GM13977 (cell line): ENCODE measurements around the gene STRA8.
A peak's percentile ranks its signal among the peaks of the same experiment; 100 is the strongest.
"Not testable (repeated sequence)": the region's sequence is repeated elsewhere in the genome, so short reads cannot be mapped to it uniquely, and the experiment has no call there.

Source experiments
- DNase-seq: peaks from one replicate; pipeline ENCODE4 v3.0.0; 2012; ENCODE audit warnings: low spot score
- CTCF ChIP-seq: IDR thresholded peaks from 2 replicates; pipeline ENCODE4 v1.5.1; 2012; ENCODE audit warnings: mild to moderate bottlenecking, control low read depth; ENCODE audit not compliant: insufficient read depth; ENCODE audit errors: extremely low read depth, missing control alignments
- in situ Hi-C: fragments of 300-500 bp; cut with MboI; formaldehyde crosslinking; loops from one replicate; pipeline ENCODE4 v1.12.0; 2022; ENCODE audit warnings: low sequenced_read_pairs, low pct_unique_long_range_greater_than_20kb, mixed read lengths, inconsistent platforms; ENCODE audit not compliant: unreplicated experiment

STRA8 gene

GRCh38 chr7:135215698-135216097 lies 17.9 kb upstream of the STRA8 start:
- in situ Hi-C loops: no loop called here
- no peak for DNase-seq
- no peak for TF ChIP-seq CTCF

- no peak for TF ChIP-seq CTCF
- in situ Hi-C loops: no loop called here
- DNase-seq: no peak
These were observed 15.8 kb upstream of the STRA8 start for GRCh38 chr7:135217645-135218509.

DNA sequence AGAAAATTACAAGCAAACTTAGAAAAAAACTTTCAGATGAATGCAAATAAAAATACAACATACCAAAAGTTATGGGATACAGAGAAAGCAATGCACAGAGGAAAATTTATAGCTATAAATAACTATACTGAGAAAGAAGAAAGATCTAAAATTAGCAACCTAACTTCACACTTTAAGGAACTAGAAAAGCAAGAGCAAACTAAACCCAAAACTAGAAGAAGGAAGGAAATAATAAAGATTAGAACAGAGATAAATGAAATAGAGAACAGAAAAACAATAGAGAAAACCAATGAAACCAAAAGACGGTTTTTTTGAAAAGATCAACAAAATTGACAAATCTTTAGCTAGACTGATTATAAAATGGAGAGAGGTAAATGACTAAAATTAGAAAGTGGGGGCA lies 9.6 kb upstream of the STRA8 start:
- TF ChIP-seq CTCF: no peak
- in situ Hi-C loops: no loop called here
- no peak for DNase-seq

GRCh38 chr7:135231686-135232085 lies 2.0 kb upstream of the STRA8 start:
- TF ChIP-seq CTCF: no peak
- in situ Hi-C loops: no loop called here
- DNase-seq: no peak

DNA sequence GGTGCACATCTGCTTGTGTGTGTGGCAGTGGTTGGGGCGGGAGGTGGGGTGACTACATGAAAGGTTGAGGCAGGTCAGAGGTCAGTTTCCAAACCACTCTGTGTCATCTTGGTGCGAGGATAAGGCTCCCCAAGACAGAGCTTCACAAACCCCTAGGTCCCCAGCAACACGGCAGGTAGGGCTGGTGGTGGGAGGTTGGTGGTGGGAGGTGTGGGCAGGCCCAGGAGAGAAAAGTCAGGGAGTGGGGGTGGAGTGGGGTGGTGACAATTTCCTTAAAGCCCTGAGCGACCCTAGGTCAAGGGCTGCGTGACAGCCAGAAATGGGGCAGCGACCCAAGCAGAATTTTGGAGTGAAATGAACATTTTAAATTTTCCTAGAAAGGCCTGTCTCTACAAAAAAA lies 1.6 kb upstream of the STRA8 start:
- TF ChIP-seq CTCF: no peak
- peak; percentile 10 for DNase-seq
- in situ Hi-C loops: no loop called here

GRCh38 chr7:135232720-135233119 lies 918 bp upstream of the STRA8 start:
- DNase-seq: peak; percentile 3
- in situ Hi-C loops: no loop called here
- peak; percentile 40 for TF ChIP-seq CTCF

- in situ Hi-C loops, DNase-seq: not testable (repeated sequence)
These were observed 457 bp downstream of the STRA8 start for GRCh38 chr7:135234095-135234494.
